ENCODE data around the gene SPANXN4. TPM values are rescaled to one million over a fixed set of nuclear protein-coding genes. Genes with fewer than 3 reads are reported as not detected.

Gene SPANXN4, protein sequence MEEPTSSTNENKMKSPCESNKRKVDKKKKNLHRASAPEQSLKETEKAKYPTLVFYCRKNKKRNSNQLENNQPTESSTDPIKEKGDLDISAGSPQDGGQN
- not detected for total RNA-seq
- long read RNA-seq: 0 reads

DNA sequence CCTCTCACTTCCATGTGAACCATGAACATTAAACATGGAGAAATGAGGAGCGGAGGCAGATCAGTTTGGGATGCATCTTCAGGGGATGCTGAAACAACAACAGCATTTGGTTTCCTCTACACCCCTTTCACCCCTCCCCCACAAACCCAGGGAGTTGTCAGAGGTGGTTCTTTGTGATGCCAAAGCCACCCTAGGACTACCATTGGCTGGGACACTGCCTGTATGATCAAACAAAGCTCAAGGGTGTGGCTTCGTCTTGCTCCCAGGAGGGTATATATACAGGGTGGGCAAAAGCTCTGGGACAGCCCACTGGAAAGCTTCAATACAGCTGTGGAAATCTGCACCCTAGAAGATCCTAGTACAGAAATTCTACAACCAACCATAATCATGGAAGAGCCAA lies at the start of gene SPANXN4:
Gene SPANXN4, plus strand, starts transcription at position 301 of the 400 bp plus-strand sequence. Its CDS starts 87 bp downstream, at position 388.
- no peak for DNase-seq
- H3K4me1 ChIP-seq: no peaks in the 10 kb centered on the region
- TF ChIP-seq, protein P1, sequence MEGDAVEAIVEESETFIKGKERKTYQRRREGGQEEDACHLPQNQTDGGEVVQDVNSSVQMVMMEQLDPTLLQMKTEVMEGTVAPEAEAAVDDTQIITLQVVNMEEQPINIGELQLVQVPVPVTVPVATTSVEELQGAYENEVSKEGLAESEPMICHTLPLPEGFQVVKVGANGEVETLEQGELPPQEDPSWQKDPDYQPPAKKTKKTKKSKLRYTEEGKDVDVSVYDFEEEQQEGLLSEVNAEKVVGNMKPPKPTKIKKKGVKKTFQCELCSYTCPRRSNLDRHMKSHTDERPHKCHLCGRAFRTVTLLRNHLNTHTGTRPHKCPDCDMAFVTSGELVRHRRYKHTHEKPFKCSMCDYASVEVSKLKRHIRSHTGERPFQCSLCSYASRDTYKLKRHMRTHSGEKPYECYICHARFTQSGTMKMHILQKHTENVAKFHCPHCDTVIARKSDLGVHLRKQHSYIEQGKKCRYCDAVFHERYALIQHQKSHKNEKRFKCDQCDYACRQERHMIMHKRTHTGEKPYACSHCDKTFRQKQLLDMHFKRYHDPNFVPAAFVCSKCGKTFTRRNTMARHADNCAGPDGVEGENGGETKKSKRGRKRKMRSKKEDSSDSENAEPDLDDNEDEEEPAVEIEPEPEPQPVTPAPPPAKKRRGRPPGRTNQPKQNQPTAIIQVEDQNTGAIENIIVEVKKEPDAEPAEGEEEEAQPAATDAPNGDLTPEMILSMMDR (IDR thresholded peaks at IDR 0.05): no peak

DNA sequence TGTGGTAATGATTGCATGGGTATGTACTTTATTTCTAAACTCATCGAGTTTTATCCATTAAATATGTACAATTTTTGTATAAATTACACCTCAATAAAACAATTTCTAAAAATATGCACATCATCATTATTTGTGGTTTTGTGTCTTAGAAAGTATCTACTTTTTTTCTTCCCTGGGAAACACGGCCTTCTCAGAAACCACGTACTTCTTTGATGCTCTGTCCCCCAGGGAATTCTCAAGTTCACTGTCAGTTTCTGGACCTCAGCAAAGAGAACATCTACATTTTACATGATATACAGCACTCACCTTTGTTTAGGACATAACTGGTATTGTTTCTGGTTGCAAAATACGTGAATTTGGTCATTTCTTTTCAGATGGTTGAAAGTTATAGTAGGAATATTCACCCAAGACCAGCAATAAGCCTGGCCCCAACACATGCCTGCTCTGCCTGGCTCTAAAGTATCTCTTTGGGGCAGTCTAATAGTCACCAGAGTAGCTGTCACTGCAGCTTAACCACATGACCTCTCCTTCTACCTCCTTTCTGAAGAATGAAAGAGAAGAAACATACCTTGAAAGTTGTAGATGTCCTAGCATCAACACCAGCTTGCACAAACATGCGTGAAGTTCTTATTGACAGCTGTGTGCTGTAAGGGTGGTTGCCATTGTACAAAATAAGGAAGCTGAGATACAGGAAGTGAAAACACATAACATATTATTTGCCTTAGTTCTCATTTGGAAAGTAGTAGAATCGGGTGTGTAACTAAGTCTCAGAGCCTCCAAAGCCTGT lies 48.4 kb upstream of the SPANXN4 start:
- ATAC-seq (no peak), DNase-seq (no peak)
- no peaks in the 10 kb centered on the region for H3K4me1 ChIP-seq
- intact Hi-C loops (cut with DNase I): no loop called here
- no peaks in the 10 kb centered on the region for H3K36me3 ChIP-seq
- no peak overlapping the region for H3K27ac ChIP-seq
- H3K27me3 ChIP-seq: no peaks in the 10 kb centered on the region
- TF ChIP-seq, protein P1 (IDR thresholded peaks at IDR 0.05): no peak
- no peak overlapping the region for H3K4me3 ChIP-seq
- no peaks in the 10 kb centered on the region for H3K9me3 ChIP-seq

More for the DNA sequence above, at the start of gene SPANXN4:
- Histone ChIP-seq H3K27me3 (no peaks in the 10 kb centered on the region), H3K9me3 (no peaks in the 10 kb centered on the region), H3K36me3 (no peaks in the 10 kb centered on the region), H3K4me3 (no peak within 1 kb of the TSS), H3K27ac (no peak within 1 kb of the TSS)
- intact Hi-C loops (cut with DNase I): no loop called here
- ATAC-seq: no peak

DNA sequence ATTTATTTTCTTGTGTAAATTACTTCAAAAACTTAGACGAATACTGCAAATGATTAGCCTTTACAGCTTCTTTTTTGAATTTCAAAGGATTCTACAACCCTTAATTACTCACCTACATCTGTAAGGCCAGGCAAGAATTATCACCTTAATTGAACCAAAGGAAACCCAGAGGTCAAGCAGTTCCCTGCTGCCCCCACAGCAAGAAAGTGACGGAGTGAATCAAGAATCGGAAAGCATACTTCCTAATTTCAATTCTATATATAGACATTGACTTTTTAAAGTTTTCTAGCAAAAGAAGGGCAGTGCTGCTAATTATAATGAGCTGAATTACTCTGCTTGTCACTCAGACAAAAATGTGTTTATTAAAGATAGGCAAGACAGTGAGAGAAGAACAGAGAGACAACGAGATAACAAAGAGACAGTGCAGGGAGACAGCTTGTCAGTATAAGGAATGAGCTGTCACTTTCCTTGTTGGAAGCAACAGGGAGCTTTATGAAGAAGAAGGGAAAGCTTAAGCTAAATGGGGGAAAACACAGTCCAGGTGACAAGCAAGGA lies 47.5 kb upstream of the SPANXN4 start:
- Histone ChIP-seq H3K27me3 (no peaks in the 10 kb centered on the region), H3K4me1 (no peaks in the 10 kb centered on the region), H3K4me3 (no peak overlapping the region), H3K9me3 (no peaks in the 10 kb centered on the region), H3K36me3 (no peaks in the 10 kb centered on the region), H3K27ac (no peak overlapping the region)
- TF ChIP-seq, protein P1 (IDR thresholded peaks at IDR 0.05): no peak
- DNase-seq: no peak
- intact Hi-C loops (cut with DNase I): no loop called here
- no peak for ATAC-seq

DNA sequence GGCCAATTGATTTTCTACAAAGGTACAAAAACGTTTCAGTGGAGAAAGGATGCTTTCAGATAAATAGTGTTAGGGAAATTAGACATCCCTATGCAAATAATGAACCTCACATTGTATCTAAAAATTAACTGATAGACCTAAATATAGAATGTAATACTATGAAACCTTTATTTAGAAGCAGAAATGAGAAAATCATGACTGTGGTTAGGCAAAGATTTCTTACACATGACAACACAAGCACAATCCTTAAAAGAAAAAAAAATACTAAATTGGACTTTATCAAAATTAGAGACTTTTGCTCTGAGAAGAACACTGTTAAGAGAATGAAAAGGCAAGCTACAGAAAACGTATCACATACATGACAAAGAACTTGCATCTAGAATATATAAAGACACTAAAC lies 43.0 kb upstream of the SPANXN4 start:
- TF ChIP-seq, protein P1 (IDR thresholded peaks at IDR 0.05): no peak
- H3K27me3 ChIP-seq: no peaks in the 10 kb centered on the region
- ATAC-seq: no peak

DNA sequence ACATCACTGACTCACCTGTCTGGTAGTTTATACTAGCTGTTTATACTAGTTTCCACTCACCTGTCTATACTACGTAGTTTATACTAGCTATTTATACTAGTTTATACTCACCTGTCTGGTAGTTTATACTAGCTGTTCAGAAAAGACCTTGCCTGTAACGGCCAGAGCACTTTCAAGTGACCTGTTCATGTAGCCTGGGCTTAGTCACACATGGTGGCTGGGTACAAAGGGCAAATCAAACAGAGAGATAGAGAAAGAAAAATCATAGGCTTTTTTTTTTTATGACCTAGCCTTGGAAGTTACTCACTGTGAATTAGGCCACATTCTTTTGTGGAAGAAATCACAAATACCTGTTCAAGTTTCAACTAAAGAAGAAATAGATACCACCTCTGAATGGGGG lies 30.7 kb upstream of the SPANXN4 start:
- Histone ChIP-seq H3K27ac (no peak overlapping the region), H3K4me1 (no peaks in the 10 kb centered on the region), H3K9me3 (no peaks in the 10 kb centered on the region), H3K27me3 (no peaks in the 10 kb centered on the region), H3K36me3 (no peaks in the 10 kb centered on the region), H3K4me3 (no peak overlapping the region)
- no peak for DNase-seq
- TF ChIP-seq, protein P1 (IDR thresholded peaks at IDR 0.05): no peak
- intact Hi-C loops (cut with DNase I): no loop called here
- ATAC-seq: no peak

More for the DNA sequence above, 43.0 kb upstream of the SPANXN4 start:
- no peak for DNase-seq
- H3K4me3 ChIP-seq: no peak overlapping the region
- H3K9me3 ChIP-seq: no peaks in the 10 kb centered on the region
- no peaks in the 10 kb centered on the region for H3K36me3 ChIP-seq
- intact Hi-C loops (cut with DNase I): no loop called here
- no peak overlapping the region for H3K27ac ChIP-seq
- no peaks in the 10 kb centered on the region for H3K4me1 ChIP-seq
